DMS53 (cell line): ENCODE data around the gene THOC5.
A peak's percentile ranks its signal among the peaks of the same experiment; 100 is the strongest.

Source experiments
- DNase-seq: peaks from one replicate; lab custom pipeline; 2025; lab: John Stamatoyannopoulos, UW

The THOC5 gene

DNA sequence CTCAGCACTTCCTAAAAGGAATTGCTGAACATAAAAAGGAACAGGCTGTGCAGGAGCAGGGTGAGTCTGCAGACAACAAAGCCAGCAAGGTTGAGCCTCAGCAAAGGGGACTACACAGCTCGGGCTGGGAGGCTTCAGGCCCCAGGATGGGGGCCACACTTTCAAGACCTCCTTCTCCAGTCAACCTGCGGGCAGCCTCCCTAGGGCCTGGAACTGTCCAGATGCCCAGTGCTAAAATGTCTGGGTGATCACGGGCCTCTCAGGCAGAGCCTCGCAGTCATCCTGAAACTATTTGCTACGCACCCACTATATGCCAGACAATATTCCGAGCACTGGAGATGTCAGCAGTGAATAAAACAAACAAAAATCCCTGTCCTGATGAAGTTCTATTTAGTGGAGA, 77.4 kb downstream of the THOC5 start:
- DNase-seq, result no peak

DNA sequence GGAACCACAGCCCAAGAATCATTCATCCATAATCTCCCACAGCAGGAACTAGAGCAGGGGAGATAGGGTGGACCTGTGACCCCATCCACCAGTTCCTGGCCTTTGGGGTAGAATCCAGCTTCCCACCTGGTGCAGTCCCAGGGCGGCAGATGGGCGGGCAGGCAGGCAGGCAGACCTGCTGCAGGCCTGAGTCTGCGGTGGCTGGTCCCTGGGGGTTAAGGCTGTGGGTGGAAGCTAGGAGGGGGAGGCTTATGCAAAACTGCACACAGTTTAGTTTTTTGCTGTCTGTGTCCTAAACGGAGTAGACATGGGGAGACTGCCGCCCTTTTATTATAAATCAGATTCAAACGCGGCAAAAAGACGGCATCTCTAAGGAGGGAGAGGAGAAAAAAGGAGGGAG, 78.0 kb downstream of the THOC5 start:
- DNase-seq, result no peak

DNA sequence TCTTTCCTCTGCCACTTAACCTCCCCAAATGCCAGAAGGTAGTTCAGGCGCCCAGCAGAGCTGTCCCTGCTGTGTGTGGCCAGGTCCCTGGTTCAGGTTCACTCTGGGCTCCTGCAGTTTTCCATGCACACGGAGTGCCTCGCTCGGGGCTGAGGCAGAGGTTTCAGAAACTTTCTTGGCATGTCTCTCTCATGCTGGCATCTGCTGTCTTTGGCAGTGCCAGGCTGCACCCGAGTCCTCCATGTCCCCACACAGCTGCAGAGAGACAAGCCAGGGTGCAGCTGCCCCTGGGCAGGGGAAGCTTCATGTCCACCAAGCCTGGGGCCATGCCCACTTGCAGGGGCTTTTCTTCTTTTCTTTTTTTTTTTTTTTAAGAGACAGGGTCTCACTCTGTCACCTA, 80.6 kb downstream of the THOC5 start:
- no peak for DNase-seq

DNA sequence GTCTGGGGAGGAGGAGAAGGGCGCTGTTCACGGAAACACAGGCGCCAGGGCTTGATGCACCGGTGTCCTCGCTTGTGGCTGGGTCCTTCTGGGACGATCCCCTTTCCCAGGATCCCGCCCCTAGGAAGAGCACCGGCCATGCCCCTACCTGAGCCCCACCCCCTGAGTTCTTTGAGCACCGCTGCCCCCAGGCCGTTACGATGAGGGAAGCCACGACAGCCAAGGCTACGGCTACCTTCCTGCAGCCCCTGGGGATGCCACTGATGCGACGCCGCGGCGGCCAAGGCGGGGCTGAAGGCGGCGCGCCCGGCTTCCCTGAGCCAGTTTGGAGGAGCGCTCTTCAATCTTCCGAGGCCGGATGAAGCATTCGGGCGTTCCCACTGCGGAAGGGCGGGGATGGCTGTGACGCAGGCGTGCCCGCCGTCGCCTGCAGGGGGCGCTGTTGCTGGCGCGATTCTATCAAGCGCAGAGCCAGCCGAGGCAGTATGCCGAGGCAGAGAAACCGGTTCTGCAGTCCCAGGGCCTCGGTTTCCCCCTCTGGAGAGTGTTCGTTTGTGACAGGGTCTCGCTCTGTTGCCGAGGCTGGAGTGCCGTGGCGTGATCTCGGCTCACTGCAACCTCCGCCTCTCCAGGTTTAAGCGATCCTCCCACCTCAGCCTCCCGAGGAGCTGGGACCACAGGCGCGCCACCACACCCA, 83.2 kb downstream of the THOC5 start:
- peak; percentile 72 for DNase-seq

DNA sequence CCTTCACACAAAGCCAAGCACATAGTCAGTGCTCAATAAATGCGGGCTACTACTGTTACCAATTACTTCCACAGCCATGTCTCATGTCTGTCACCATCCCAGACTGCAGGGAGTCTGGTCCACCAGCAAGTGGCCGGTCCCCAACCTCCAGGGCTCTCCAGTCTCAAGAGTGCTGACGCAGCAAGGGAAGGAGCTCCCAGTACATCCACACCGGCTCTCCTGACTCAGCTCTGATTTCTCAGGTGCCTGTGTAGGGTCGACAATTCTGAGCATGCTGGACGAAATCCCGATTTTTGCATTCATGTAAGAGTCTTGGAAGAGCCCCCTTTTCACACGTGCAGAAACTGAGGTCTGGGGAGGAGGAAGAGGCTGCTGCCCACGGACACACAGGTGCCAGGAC, 83.8 kb downstream of the THOC5 start:
- peak; percentile 43 for DNase-seq

DNA sequence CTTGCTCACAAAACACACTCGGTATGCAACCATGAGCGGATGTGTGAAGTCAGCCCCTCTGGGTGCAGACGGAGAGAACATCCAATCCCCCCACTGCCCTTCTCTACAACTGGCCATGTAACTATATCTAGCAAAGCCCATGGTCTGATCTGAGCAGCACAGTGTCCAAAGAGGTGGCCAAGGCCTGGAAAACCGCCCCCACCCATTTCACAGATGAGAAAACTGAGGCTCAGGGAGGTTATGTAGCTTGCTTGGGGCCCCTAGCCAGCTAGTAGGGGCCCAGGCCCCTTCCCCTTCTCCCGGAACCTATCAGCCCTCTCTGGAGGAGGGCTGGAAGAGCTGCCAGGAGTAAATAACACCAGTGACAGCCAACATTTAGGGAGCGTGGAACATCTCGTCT, 89.0 kb downstream of the THOC5 start:
- no peak for DNase-seq

DNA sequence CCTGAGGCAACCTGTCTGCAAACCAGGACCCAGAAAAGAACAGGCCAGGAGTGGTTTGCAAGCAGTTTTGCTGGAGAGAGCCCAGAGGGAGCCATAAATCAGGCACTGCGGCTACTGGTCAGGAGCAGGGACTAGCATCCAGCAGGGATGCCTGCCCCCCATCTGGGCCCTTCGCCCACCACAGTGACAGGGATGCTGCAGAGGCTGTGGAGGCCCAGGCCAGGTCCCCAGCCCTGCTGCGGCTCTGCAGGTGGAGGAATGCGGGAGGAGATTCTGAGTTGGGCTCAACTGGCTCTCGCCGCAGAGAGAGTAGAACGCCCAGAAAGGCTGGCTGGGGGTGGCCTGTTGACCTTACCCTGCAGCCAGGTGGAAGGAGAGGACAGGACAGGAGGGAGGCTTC, 89.9 kb downstream of the THOC5 start:
- DNase-seq, result no peak

DNA sequence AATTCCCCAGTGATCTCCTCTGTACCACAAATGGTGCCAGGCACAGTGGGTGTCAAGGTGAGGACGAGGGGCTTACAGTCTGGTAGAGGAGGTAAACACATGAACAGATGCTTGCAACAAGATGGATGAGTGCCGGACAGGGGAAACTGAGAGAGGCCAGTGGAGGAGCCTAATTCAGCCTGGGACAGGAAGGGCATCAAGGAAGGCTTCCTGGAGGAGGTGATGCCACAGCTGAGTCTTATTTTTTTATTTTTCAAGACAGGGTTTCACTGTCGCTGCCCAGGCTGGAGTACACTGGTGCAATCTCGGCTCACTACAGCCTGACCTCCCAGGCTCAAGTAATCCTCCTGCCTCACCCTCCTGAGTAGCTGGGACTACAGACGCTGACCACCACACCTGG, 92.3 kb downstream of the THOC5 start:
- no peak for DNase-seq

DNA sequence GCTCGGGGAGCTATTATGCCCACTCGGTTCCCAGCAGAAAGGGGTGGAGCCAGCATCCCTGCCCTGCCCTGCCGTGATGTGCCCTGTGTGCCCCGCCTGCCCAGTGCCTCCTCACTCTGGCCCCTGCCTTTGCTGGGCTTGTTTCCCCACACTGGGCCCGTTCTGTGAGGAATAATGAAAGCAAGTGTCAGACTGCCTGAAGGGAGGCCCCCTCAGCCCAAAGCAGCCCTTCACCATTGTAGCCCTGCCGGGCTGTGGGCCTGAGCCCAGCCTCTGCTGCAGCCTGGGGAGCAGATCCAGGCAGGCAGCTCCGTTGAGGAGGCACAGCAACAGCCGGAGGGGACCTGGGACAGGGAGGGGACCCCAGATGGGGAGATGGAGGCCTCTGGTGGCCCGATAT, 93.8 kb downstream of the THOC5 start:
- DNase-seq, result no peak

DNA sequence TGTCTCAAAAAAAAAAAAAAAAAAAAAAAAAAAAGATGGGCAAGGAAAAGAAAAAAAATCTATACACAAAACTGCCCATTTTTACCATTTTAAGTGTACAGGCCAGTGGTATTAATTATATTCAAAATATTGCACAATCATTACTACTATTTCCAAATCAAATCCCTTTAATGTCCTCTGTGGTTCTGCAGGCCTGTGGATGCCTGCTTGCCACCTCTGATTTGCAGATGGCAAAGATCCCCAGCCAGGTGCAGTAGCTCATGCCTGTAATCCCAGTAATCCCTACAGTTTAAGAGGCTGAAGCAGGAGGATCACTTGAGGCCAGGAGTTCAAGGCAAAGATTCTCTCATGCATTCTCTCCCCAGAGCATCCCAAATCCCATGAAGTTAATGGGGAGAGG, 95.0 kb downstream of the THOC5 start:
- DNase-seq, result peak; percentile 9

DNA sequence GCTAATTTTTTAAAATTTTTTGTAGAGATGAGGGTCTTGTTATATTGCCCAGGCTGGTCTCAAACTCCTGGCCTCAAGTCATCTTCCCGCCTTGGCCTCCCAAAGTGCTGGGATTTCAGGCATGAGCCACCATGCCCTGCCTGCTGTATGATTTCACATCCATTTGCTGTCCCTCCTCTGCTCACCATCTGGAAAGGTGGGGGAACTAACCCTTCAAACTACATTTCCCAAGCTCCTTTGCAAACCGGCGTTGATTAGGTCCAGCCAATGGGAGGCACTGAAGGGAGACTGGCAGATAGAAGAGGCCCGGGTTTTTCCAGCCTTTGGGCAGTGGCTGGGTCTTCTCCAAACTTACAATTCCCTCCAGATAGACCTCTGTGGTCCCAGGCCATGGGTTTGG, 95.8 kb downstream of the THOC5 start:
- DNase-seq, result peak; percentile 61

DNA sequence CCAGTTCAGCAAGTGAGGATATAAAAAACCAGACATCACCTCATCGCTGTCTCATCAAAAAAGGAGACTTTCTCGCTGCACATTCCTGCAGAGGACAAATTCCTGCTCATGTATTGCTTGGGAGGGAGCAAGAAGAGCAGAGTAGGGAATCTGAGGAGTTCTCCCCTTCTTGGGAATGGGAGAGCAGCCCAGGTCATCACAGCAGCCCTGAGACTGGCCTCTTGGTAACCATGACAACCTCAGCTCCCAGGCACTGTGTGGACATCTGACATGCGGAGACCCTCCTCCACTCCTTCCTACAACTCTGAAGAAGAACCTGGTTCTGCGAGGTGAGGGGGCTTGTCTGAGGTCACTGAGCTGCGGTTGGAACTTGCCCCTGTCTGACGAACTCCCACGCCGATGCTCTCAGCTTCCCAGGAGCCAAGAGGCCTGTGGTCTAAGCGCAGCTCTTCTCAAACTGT, 97.3 kb downstream of the THOC5 start:
- no peak for DNase-seq
